B cell (primary cell): ENCODE data around the gene STBD1. TPM values are rescaled to one million over a fixed set of nuclear protein-coding genes. Genes with fewer than 3 reads are reported as not detected.

ENCODE experiments used
- ATAC-seq: fragments of 200-7000 bp; cut with Tn5 transposase; one replicate; pipeline ENCODE4 v1.10.0; 2021; ENCODE audit warnings: low read depth, mild to moderate bottlenecking, moderate number of reproducible peaks, moderate library complexity
- CTCF ChIA-PET: fragments of 350-600 bp; sonication (Branson Sonifier 250); formaldehyde crosslinking; loops from one replicate; lab custom pipeline; 2021; ENCODE audit warnings: antibody characterized with exemption, inconsistent platforms; lab: Charles Lee
- POLR2A ChIA-PET: fragments of 350-600 bp; sonication (Branson Sonifier 250); formaldehyde crosslinking; loops from one replicate; lab custom pipeline; 2021; ENCODE audit warnings: antibody characterized with exemption; lab: Charles Lee
- DNase-seq: peaks from one replicate; pipeline ENCODE4 v3.0.0; 2013
- H2AFZ ChIP-seq: 2 replicates; pipeline ENCODE4 v1.6.1; 2012; ENCODE audit warnings: mild to moderate bottlenecking, low read depth, low read length; ENCODE audit not compliant: insufficient read depth, poor library complexity, severe bottlenecking
- H3K27ac ChIP-seq, 2 donors: 1 replicate in 1 of 2; 2 replicates in 1 of 2; pipeline ENCODE4 v1.5.1; 2012 to 2013; ENCODE audit warnings: low read length in 2 of 2, mild to moderate bottlenecking in 2 of 2, moderate library complexity in 1 of 2
- H3K27me3 ChIP-seq, 4 experiments: fragments of 200-600 bp in 1 of 4; sonication (generic) in 1 of 4; replicated peaks in 1 of 4; 1 replicate in 2 of 4; 2 replicates in 2 of 4; pipeline versions ENCODE4 v1.6.1 to v1.7.0; 2013 to 2016; ENCODE audit warnings: low read length in 3 of 4, mild to moderate bottlenecking in 2 of 4, mixed read lengths in 1 of 4, moderate library complexity in 1 of 4; ENCODE audit not compliant: insufficient read depth in 4 of 4, control insufficient read depth in 3 of 4; ENCODE audit errors: control extremely low read depth in 1 of 4
- H3K36me3 ChIP-seq, 2 experiments: replicated peaks in 1 of 2; 1 replicate in 1 of 2; 2 replicates in 1 of 2; pipeline versions ENCODE4 v1.6.1 to v1.7.1; 2013; ENCODE audit warnings: low read length in 1 of 2; ENCODE audit not compliant: insufficient read depth in 2 of 2, control insufficient read depth in 1 of 2; ENCODE audit errors: control extremely low read depth in 1 of 2, extremely low read depth in 1 of 2
- H3K4me1 ChIP-seq, 2 donors: fragments of 200-600 bp in 1 of 2; sonication (generic) in 1 of 2; 1 replicate in 1 of 2; 2 replicates in 1 of 2; pipeline versions ENCODE4 v1.5.1 to v1.6.1; 2013 to 2017; ENCODE audit warnings: low read length in 2 of 2; ENCODE audit not compliant: control insufficient read depth in 2 of 2, insufficient read depth in 2 of 2
- H3K4me2 ChIP-seq: replicated peaks from 2 replicates; pipeline ENCODE3; 2012; ENCODE audit warnings: mild to moderate bottlenecking, low read depth, low read length; ENCODE audit not compliant: poor library complexity, severe bottlenecking
- H3K4me3 ChIP-seq, 5 experiments: fragments of 200-600 bp in 1 of 5; sonication (generic) in 1 of 5; 1 replicate in 3 of 5; 2 replicates in 2 of 5; pipeline versions ENCODE4 v1.5.1 to v1.7.0; 2011 to 2016; ENCODE audit warnings: low read length in 4 of 5, mild to moderate bottlenecking in 4 of 5, low read depth in 2 of 5, control low read depth in 1 of 5, moderate library complexity in 1 of 5; ENCODE audit not compliant: insufficient read depth in 1 of 5; ENCODE audit errors: control extremely low read depth in 1 of 5, extremely low read depth in 1 of 5
- H3K79me2 ChIP-seq: fragments of 200-600 bp; sonication (generic); one replicate; pipeline ENCODE4 v1.6.0; 2016; ENCODE audit warnings: low read length; ENCODE audit not compliant: control insufficient read depth, insufficient read depth
- H3K9ac ChIP-seq: fragments of 200-600 bp; sonication (generic); 2 replicates; pipeline ENCODE4 v1.6.1; 2017; ENCODE audit warnings: mild to moderate bottlenecking, low read length, moderate library complexity
- H3K9me3 ChIP-seq, 3 donors: one replicate each; pipeline versions ENCODE4 v1.6.1 to v1.7.1; 2013; ENCODE audit warnings: low read length in 2 of 3; ENCODE audit not compliant: control insufficient read depth in 2 of 3, insufficient read depth in 1 of 3; ENCODE audit errors: control extremely low read depth in 1 of 3
- H4K20me1 ChIP-seq: 2 replicates; pipeline ENCODE4 v1.6.0; 2012; ENCODE audit warnings: mild to moderate bottlenecking, low read length; ENCODE audit not compliant: insufficient read depth, control insufficient read depth, poor library complexity, severe bottlenecking
- H3K27ac Mint-ChIP-seq: one replicate; pipeline ENCODE4 v1.8.0; 2021; ENCODE audit warnings: mixed read lengths
- H3K27me3 Mint-ChIP-seq: one replicate; pipeline ENCODE4 v1.8.0; 2021; ENCODE audit warnings: mixed read lengths
- H3K4me1 Mint-ChIP-seq: one replicate; pipeline ENCODE4 v1.8.0; 2021; ENCODE audit warnings: mixed read lengths
- H3K4me3 Mint-ChIP-seq: one replicate; pipeline ENCODE4 v1.8.0; 2021; ENCODE audit warnings: mixed read lengths
- H3K9me3 Mint-ChIP-seq: one replicate; pipeline ENCODE4 v1.8.0; 2022; ENCODE audit warnings: mixed read lengths; ENCODE audit not compliant: insufficient read depth
- CTCF ChIP-seq: fragments of 200-600 bp; IDR thresholded peaks from one replicate; pipeline ENCODE4 v1.8.0; 2022; ENCODE audit warnings: antibody characterized with exemption, mild to moderate bottlenecking
- EZH2 ChIP-seq: IDR thresholded peaks from 2 replicates; pipeline ENCODE4 v1.6.1; 2012; ENCODE audit warnings: borderline replicate concordance, low read depth, mild to moderate bottlenecking, moderate library complexity, low read length; ENCODE audit not compliant: insufficient read depth, poor library complexity, severe bottlenecking
- WGBS: methylation state at CpG from one replicate; pipeline ENCODE4 v1.1.5; 2013; ENCODE audit warnings: missing lambda C conversion rate; ENCODE audit not compliant: insufficient coverage; 5-methylcytosine and 5-hydroxymethylcytosine counted together
- intact Hi-C: fragments of 100-400 bp; cut with micrococcal nuclease; formaldehyde crosslinking; loops from one replicate; pipeline ENCODE4 v1.10.0; 2022
- polyA plus RNA-seq: library from polyadenylated mRNA; depleted of rRNA; stranded (reverse); fragments of >200 nt; gene quantifications from 2 replicates; pipeline ENCODE4 v1.2.3, GENCODE V29; 2012
- total RNA-seq, 2 donors: library from RNA; stranded (reverse); fragments of 120-200 nt in 1 of 2; gene quantifications; 1 replicate in 1 of 2; 2 replicates in 1 of 2; pipeline versions ENCODE4 v1.2.3 to v1.2.4, GENCODE V29; 2013 to 2022

Gene STBD1
- total and polyA plus RNA-seq, 2 donors (not counting 1 experiment from before 2014, with no cell fraction given) = not detected

GRCh38 chr4:76301775-76302162, 4.8 kb upstream of the STBD1 start:
- no peak overlapping the region for H3K27ac Mint-ChIP-seq
- H3K9me3 Mint-ChIP-seq = peaks cover 11% of the 10 kb centered on the region
- Histone ChIP-seq H3K4me1 (peaks cover 14 to 18% of the 10 kb centered on the region in 2 donors), H2AFZ (no peak overlapping the region), H3K9me3 (peaks cover 0 to 13% (median 11%) of the 10 kb centered on the region in 3 donors), H4K20me1 (no peaks in the 10 kb centered on the region), H3K27ac (no peak overlapping the region), H3K4me3 (no peak overlapping the region), H3K79me2 (no peaks in the 10 kb centered on the region), H3K27me3 (peaks cover 0 to 26% (median 6%) of the 10 kb centered on the region in 4 experiments), H3K4me2 (no peak overlapping the region), H3K36me3 (no peaks in the 10 kb centered on the region), H3K9ac (no peak overlapping the region)
- H3K4me1 Mint-ChIP-seq = peaks cover 16% of the 10 kb centered on the region
- H3K27me3 Mint-ChIP-seq = peaks cover 29% of the 10 kb centered on the region
- TF ChIP-seq CTCF = no peak
- TF ChIP-seq EZH2 = no peak
- intact Hi-C loops = no loop called here
- no peak overlapping the region for H3K4me3 Mint-ChIP-seq
- ATAC-seq (no peak), DNase-seq (no peak)
- POLR2A ChIA-PET = no interaction called here
- CTCF ChIA-PET = no interaction called here
- WGBS = no CpG with 5 or more reads among the region's 1 CpG

- POLR2A ChIA-PET = no interaction called here
- TF ChIP-seq CTCF (no peak), EZH2 (no peak)
- no peaks in the 10 kb centered on the region for H3K79me2 ChIP-seq
- no peak overlapping the region for H3K4me3 ChIP-seq
- no peak overlapping the region for H3K9ac ChIP-seq
- peaks cover 0 to 14% (median 3%) of the 10 kb centered on the region in 3 donors for H3K9me3 ChIP-seq
- ATAC-seq (no peak), DNase-seq (no peak)
- H3K36me3 ChIP-seq = no peaks in the 10 kb centered on the region
- 88% methylated on average over 2 of the region's 3 CpGs for WGBS
- no peak overlapping the region for H3K4me2 ChIP-seq
- peaks cover 6% of the 10 kb centered on the region for H3K9me3 Mint-ChIP-seq
- intact Hi-C loops = no loop called here
- H4K20me1 ChIP-seq = no peaks in the 10 kb centered on the region
- H3K4me1 Mint-ChIP-seq = peaks cover 20% of the 10 kb centered on the region
- peaks cover 35% of the 10 kb centered on the region for H3K27me3 Mint-ChIP-seq
- no peak overlapping the region for H3K27ac Mint-ChIP-seq
- peaks cover 20 to 22% of the 10 kb centered on the region in 2 donors for H3K4me1 ChIP-seq
- peaks cover 0 to 37% (median 8%) of the 10 kb centered on the region in 4 experiments for H3K27me3 ChIP-seq
- CTCF ChIA-PET = no interaction called here
- no peak overlapping the region for H3K4me3 Mint-ChIP-seq
- no peak overlapping the region for H3K27ac ChIP-seq
- no peak overlapping the region for H2AFZ ChIP-seq
These were observed 3.6 kb upstream of the STBD1 start for GRCh38 chr4:76302826-76303438.
